ENCODE measurements around the gene NLGN4Y.
"Not testable (repeated sequence)": the region's sequence is repeated elsewhere in the genome, so short reads cannot be mapped to it uniquely, and the experiment has no call there.

The NLGN4Y gene

DNA sequence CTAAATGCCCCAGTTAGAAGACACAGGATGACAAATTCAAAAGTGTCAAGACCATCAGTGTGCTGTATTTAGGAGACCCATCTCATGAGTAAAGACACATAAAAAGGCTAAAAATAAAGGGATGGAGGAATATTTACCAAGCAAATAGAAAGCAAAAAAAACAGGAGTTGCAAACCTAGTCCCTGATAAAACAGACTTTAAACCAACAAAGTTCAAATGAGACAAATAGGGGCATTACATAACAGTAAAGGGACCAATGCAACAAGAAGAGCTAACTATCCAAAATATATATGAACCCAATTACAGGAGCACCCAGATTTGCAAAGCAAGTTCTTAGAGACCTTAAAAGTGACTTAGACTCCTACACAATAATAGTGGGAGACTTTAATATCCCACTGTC is 336.1 kb downstream of the NLGN4Y start:
- no peak for DNase-seq

DNA sequence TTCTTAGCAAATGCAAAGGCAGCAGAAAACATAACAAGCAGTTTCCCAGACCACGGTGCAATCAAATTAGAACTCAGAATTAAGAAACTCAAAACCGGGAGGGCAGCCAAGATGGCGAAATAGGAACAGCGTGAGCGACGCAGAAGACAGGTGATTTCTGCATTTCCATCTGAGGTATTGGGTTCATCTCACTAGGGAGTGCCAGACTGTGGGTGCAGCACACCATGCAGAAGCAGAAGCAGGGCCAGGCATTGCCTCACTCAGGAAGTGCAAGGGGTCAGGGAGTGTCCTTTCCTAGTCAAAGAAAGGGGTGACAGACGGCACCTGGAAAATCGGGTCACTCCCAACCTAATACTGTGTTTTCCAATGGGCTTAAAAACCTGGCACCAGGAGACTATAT is 336.7 kb downstream of the NLGN4Y start:
- not testable (repeated sequence) for DNase-seq

DNA sequence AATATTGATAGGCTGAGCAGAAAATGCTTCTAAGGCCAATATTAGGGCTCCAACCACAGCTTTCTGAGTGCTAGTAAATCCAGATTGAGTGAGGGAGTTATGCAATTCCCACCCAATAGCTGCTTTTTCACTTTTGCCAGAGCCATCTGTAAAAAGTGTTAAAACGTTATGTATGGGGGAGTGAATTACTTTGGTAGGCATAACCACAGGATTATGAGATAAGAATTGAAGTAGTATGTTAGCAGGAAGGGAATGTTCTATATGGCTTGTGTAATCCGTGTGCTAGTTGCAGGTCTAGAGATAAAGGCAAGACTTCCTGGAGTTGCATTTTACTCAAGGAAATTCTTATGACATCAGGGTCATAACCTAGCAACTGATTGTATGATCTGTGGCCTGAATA is 347.6 kb downstream of the NLGN4Y start:
- DNase-seq, result no peak
